Measurements from ENCODE around the gene FLT4.

Gene FLT4

DNA sequence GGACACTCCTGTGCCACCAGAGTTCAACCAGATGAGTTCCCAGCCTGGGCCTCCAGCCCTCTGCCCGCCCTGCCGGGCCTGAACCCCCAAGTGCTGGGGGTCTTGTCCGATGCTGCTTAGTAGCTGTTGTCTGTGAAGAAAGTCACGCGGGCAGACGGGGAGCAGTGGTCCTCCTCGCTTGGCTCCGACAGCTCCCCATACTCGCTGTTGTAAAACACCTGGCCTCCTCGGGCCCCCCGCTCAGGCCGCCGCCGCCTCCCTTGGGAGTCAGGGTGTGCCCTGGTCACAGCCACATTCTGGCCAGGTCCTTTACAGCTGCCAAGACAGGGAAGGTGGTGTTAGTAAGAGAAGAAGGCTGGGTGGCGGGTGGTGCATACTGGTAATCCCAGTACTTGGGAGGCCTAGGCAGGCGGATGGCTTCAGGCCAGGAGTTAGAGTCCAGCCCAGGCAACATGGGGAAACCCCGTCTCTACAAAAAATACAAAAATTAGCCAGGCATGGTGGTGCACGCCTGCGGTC lies 46.3 kb downstream of the FLT4 start:
- DNase-seq, result no peak

GRCh38 chr5:180602481-180603075 lies 46.8 kb downstream of the FLT4 start:
- DNase-seq, result no peak

GRCh38 chr5:180601591-180602480 lies 47.6 kb downstream of the FLT4 start:
- no peak for DNase-seq

GRCh38 chr5:180600554-180601041 lies 48.8 kb downstream of the FLT4 start:
- DNase-seq, result no peak

DNA sequence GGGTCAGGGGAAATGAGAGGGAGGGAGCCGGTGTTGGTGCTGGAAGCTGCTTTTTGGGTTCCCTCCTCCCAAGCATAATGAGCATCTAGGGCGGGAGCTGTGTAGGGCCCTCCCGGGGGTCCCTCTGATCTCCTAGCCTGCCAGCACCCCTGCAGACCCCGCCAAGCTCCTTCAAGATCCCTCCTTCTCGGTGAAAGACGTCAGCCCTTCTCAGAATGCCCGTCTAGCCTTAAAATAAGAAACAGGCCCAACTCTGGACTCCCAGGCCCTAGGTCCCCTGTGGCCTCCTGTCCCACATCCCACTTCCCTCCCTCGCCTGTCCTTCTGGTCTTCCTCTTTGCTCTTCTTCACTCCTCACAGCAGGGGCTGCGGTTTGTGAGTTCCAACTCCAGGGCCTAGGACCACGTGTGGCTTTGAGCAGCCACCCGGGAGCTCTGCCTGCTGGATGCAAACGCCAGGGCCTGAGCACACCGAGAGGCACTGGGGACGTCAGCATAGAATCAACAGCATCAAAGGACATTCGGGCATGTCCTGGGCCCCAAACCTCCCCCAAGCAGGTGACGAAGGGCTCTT lies 49.3 kb downstream of the FLT4 start:
- DNase-seq, result no peak

DNA sequence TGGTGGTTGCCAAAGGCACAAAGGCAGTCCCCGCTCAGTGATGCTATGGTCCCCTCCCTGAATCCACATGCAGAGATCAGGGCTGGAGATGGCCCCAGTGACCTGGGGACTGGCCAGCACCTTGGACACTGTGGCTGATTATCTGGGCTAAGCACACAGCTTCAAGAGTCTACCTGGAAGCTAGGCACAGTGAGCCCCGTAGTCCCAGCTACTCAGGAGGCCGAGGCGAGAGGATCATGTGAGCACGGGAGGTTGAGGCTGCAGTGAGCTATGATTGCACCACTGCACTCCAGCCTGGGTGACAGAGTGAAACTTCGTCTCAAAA lies 49.8 kb downstream of the FLT4 start:
- no peak for DNase-seq

GRCh38 chr5:180598797-180599589 lies 50.4 kb downstream of the FLT4 start:
- DNase-seq, result no peak

- no peak for DNase-seq
These were observed 51.1 kb downstream of the FLT4 start for GRCh38 chr5:180598316-180598701.

- no peak for DNase-seq
These were observed 52.6 kb downstream of the FLT4 start for GRCh38 chr5:180596668-180597231.

DNA sequence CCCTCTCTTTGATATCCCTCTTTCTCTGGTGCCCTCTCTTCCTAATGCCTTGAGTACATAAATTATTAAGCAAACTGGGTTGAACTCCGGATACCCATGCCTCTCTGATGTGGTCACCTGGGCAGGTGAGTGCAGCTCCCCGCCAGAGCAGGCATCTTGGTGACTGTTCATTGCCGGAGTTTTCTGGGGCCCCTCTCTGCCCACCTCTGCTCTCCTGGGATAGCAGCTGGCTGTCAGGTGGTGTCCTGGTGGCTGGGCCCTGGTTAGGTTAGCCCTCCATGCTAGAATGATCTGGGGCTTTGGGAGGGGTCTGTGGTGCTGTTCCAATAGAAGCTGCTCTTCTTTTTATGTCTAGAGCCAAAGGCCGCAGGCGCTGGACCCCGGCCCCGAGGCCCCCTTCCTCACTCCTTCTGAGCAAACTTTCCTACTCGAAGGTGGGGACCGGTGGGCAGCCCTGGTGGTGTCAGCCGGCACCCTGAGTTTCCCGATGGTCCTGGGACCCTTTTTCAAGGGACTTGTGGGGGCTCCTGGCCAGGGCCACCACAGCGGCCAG lies 53.2 kb downstream of the FLT4 start:
- DNase-seq, result no peak

GRCh38 chr5:180595381-180596114 lies 53.9 kb downstream of the FLT4 start:
- DNase-seq, result no peak

- DNase-seq, result no peak
These were observed 54.4 kb downstream of the FLT4 start for GRCh38 chr5:180595046-180595379.

DNA sequence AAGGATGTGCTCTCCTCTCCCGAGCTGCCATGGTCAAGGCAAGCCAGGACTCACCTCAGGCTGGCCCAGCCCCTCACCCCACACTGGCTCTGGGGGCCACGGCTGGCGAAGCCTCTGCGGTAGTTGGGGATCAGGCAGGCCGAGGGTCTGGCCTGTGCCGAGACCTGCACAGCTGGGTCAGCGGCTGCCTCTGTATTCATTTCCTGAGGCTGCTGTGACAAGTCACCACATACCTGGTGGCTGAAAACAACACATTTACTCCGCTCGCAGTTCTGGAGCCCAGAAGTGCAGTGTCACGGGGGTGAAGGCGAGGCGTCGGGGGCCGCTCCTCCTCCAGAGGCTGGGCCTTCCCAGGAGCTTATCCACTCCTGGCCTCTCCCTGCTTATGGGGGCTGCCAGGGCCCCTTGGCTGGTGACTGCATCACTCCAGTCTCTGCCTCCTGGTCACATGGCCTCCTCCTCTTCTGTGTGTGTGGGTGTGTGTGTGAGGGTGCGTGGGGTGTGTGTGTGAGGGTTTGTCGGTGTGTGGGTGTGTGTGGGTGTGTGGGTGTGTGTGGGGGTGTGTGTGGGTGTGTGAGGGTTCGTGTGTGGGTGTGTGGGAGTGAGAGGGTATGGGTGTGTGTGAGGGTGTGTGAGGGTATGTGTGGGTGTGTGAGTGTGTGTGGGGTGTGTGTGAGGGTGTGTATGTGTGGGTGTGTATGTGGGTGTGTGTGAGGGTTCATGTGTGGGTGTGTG lies 54.9 kb downstream of the FLT4 start:
- DNase-seq, result no peak

DNA sequence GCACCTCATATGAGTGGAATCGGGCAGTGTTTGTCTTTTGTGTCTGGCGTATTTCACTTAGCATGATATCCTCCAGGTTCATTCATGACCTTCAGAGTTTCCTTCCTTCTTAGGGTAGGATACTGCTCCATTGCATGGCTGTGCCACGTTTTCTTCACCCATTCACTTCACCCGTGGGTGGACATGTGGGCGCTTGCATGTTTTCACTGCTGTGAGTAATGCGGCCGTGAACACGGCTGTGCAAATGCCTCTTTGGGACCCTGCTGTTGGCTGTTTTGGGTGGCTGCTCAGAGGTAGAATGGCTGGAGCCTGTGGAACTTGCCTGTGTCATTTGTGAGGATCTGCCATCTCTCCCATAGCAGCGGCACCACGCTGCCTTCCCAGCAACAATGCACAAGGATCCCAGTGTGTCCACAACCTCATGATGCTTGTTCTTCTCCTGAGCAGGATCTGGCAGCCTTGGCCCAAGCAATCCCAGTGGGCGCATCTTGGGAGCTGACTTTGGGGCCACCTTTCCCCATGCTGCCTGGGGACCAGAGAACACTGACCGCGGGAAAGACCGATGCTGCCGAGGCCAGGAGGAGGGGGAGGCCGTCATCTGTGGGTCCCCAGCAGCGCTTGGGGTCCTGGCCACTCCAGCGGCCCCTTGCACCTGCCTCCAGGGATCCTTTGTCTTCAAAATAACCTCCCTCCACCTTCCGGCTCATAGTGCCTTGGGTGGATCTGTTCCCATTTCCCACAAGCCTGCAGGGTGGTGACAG lies 55.8 kb downstream of the FLT4 start:
- DNase-seq, result no peak

DNA sequence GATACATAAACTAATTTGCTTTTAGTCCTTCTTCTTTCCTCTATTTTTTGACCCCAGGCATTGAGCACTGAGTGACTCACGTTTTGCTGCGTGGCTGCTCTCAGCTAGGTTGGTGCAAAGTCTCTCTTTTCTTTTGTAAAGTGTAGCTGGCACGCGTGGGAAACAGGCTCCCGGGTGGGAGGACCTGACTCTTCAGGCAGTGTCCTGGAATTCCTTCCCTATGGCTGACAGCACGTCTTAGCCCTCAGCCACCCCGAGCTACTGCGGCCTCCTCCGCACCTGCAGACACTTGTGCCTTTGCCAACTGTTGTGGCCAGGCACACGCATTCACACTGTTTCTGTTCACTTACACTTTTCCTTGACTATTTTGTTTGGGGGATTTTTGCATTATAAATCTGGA lies 57.2 kb downstream of the FLT4 start:
- no peak for DNase-seq

GRCh38 chr5:180591311-180591887 lies 58.0 kb downstream of the FLT4 start, which contains the start of gene SCGB3A1:
TSS of gene SCGB3A1 (minus strand) at chr5:180591499. CDS start at chr5:180591462, 37 bp downstream.
- no peak for DNase-seq

DNA sequence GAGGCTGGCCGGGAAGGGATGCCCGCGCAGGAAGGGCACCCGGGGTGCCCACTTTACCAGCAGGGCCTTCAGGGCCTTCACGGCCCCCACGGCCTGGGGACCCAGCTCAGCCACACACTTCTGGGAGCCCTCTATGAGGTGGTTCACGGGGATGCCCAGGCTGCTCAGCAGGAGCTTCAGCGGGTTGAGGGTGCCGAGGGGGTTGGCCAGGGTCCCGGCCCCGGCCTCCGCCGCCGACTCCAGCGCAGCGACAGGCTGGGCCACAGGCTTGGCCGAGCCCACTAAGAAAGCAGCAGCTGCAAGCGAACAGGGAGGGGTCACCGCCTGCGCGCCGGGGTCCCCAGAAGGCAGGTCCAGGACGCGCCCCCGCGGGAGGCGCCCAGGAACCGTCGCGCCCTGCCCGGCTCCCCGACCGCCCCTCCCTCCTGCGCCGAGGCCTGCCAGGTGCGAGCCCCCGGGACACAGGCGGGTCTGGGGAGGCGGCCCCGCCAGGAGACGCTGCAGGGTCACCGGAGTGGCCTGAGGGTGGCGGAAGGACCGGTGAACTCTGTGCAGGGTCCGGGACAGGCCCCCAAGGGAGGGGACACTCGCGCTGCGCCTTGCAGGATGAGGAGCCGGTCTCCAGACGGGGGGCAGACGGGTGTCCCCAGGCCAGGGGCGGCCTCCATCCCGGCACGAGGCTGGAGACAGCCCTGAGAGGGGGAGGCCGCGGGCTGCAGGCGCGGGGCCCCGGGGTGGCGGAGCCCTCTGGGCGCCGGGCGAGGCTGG lies 58.7 kb downstream of the FLT4 start:
- no peak for DNase-seq

GRCh38 chr5:180589771-180590542 lies 59.4 kb downstream of the FLT4 start:
- no peak for DNase-seq
